HepG2 (cell line): ENCODE measurements around the gene NT5C3B. TPM values are rescaled to one million over a fixed set of nuclear protein-coding genes. Genes with fewer than 3 reads are reported as not detected.

Source experiments
- ETS1 ChIP-seq: sonication (generic); formaldehyde crosslinking; IDR thresholded peaks from 2 replicates; pipeline ENCODE4 v1.4.0; 2020; ENCODE audit warnings: missing genetic modification reagents
- FOXO1 ChIP-seq: sonication (generic); formaldehyde crosslinking; IDR thresholded peaks from 2 replicates; pipeline ENCODE4 v1.4.0; 2020; ENCODE audit warnings: missing genetic modification reagents
- GABPB1 ChIP-seq: IDR thresholded peaks from 2 replicates; pipeline ENCODE4 v1.6.1; 2016; ENCODE audit warnings: mild to moderate bottlenecking, missing genetic modification reagents, moderate library complexity, missing compliant biosample characterization
- HNRNPK ChIP-seq: fragments of 200-400 bp; formaldehyde crosslinking; IDR thresholded peaks from 2 replicates; pipeline ENCODE4 v1.6.1; 2018; ENCODE audit warnings: low read length, low read depth, moderate library complexity, mild to moderate bottlenecking; ENCODE audit not compliant: poor library complexity, severe bottlenecking
- NFKBIZ ChIP-seq: IDR thresholded peaks from 2 replicates; pipeline ENCODE4 v1.6.1; 2018; ENCODE audit warnings: missing genetic modification reagents, missing compliant biosample characterization
- PRDM10 ChIP-seq: sonication (generic); formaldehyde crosslinking; IDR thresholded peaks from 2 replicates; pipeline ENCODE4 v1.4.0; 2020; ENCODE audit warnings: low read depth, missing genetic modification reagents
- SPEN ChIP-seq: sonication (generic); formaldehyde crosslinking; IDR thresholded peaks from 2 replicates; pipeline ENCODE4 v1.5.1; 2020; ENCODE audit warnings: low read depth, mild to moderate bottlenecking, missing genetic modification reagents
- TBX2 ChIP-seq: sonication (generic); formaldehyde crosslinking; IDR thresholded peaks from 2 replicates; pipeline ENCODE4 v1.5.0; 2020; ENCODE audit warnings: missing genetic modification reagents, mild to moderate bottlenecking, borderline replicate concordance
- TEAD2 ChIP-seq: sonication (generic); formaldehyde crosslinking; IDR thresholded peaks from 2 replicates; pipeline ENCODE4 v1.9.0; 2021; ENCODE audit warnings: missing genetic modification reagents
- TFDP1 ChIP-seq: IDR thresholded peaks from 2 replicates; pipeline ENCODE4 v1.6.1; 2016; ENCODE audit warnings: missing compliant biosample characterization, missing genetic modification reagents, borderline replicate concordance
- ZBTB14 ChIP-seq: sonication (generic); formaldehyde crosslinking; IDR thresholded peaks from 2 replicates; pipeline ENCODE4 v1.4.0; 2020; ENCODE audit warnings: missing genetic modification reagents
- ZNF20 ChIP-seq: sonication (generic); formaldehyde crosslinking; IDR thresholded peaks from 2 replicates; pipeline ENCODE4 v1.4.0; 2020; ENCODE audit warnings: mild to moderate bottlenecking, moderate library complexity, missing genetic modification reagents
- ZNF251 ChIP-seq: sonication (generic); formaldehyde crosslinking; IDR thresholded peaks from 2 replicates; pipeline ENCODE4 v1.9.0; 2021; ENCODE audit warnings: mild to moderate bottlenecking, missing genetic modification reagents
- polyA plus RNA-seq, 8 experiments: library from polyadenylated mRNA; depleted of rRNA in 3 of 8; stranded (reverse) in 7 of 8; unstranded in 1 of 8; fragments of >200 nt; fragmentation: Illumina TruSeq in 4 of 8; extraction: Trizol in 4 of 8; gene quantifications; 2 replicates each; pipeline versions ENCODE4 v1.2.1 to v1.2.3, GENCODE V29; 2011 to 2016; ENCODE audit warnings: low read depth in 4 of 8, missing spikeins in 1 of 8, mixed read lengths in 1 of 8; ENCODE audit not compliant: insufficient read depth in 1 of 8
- total RNA-seq, 5 experiments: library from RNA; depleted of rRNA; stranded (reverse); fragments of >200 nt; fragmentation: Illumina TruSeq; extraction: Trizol; gene quantifications; 2 replicates each; pipeline ENCODE4 v1.2.3, GENCODE V29; 2016; ENCODE audit warnings: low read depth in 1 of 5

Gene NT5C3B
- total and polyA plus RNA-seq, 2 of the 13 experiments (the other 11 are each of a cell fraction or from before 2014, with no cell fraction given): 104 to 126 TPM

GRCh38 chr17:41792845-41793783 is 42.9 kb downstream of the NT5C3B start (continued):
- TF ChIP-seq ETS1 (CRISPR knock-in tag) (0 out of 2 replicates have a peak, but pooled peaks have one; percentile 17), TBX2 (CRISPR knock-in tag) (peak; percentile 37; the same call in 1 of the 2 replicates), NFKBIZ (CRISPR knock-in tag) (0 out of 2 replicates have a peak, but pooled peaks have one; percentile 21), TFDP1 (CRISPR knock-in tag) (0 out of 2 replicates have a peak, but pooled peaks have one; percentile 6), GABPB1 (CRISPR knock-in tag) (peak; percentile 64; the same call in 1 of the 2 replicates), SPEN (CRISPR knock-in tag) (peak; percentile 32; the same call in 1 of the 2 replicates), TEAD2 (CRISPR knock-in tag) (no peak), ZBTB14 (CRISPR knock-in tag) (no peak), PRDM10 (CRISPR knock-in tag) (0 out of 2 replicates have a peak, but pooled peaks have one; percentile 21), FOXO1 (CRISPR knock-in tag) (0 out of 2 replicates have a peak, but pooled peaks have one; percentile 14), HNRNPK (no peak), ZNF20 (CRISPR knock-in tag) (no peak), ZNF251 (CRISPR knock-in tag) (no peak)
